Measurements from ENCODE around the gene CRELD2. TPM values are rescaled to one million over a fixed set of nuclear protein-coding genes. Genes with fewer than 3 reads are reported as not detected.

Gene CRELD2
- total RNA-seq, 2 donors from 2014 or later, result 55.1 to 70.1 TPM

GRCh38 chr22:49966041-49966773 lies 47.8 kb downstream of the CRELD2 start:
- H3K4me1 ChIP-seq (replicated peaks), result peaks cover 8% of the 10 kb centered on the region
- TF ChIP-seq POLR2A (IDR thresholded peaks at IDR 0.05), result no peak
- TF ChIP-seq POLR2AphosphoS5 (IDR thresholded peaks at IDR 0.05), result no peak
- no peak for TF ChIP-seq CTCF (IDR thresholded peaks at IDR 0.05)
- no peaks in the 10 kb centered on the region for H3K9me3 ChIP-seq
- peak overlapping the region; percentile 92 to 99 for H3K27ac ChIP-seq
- no peak overlapping the region for H3K4me3 ChIP-seq
- intact Hi-C loops (cut with DNase I), result loop anchor here (5.0 kb wide), 1 partner anchor 39 kb away; no protein-coding TSS in a partner anchor
- H3K27me3 ChIP-seq (replicated peaks; ENCODE audit: insufficient read depth), result no peaks in the 10 kb centered on the region
- H3K36me3 ChIP-seq, result peaks cover 7 to 16% of the 10 kb centered on the region in 2 donors
- no peak for DNase-seq (ENCODE audit: low spot score)
- WGBS, result 87% methylated on average over 11 of the region's 11 CpGs

- intact Hi-C loops (cut with DNase I), result loop anchor here (5.0 kb wide), 1 partner anchor 40 kb away; no protein-coding TSS in a partner anchor
- DNase-seq (ENCODE audit: low spot score), result no peak
- peak overlapping the region; percentile 92 to 99 for H3K27ac ChIP-seq
Measured at GRCh38 chr22:49966774-49967705, 48.6 kb downstream of the CRELD2 start.

GRCh38 chr22:49967706-49968208 lies 49.3 kb downstream of the CRELD2 start:
- no peaks in the 10 kb centered on the region for H3K9me3 ChIP-seq
- peak; percentile 16 for DNase-seq (ENCODE audit: low spot score)
- H3K4me1 ChIP-seq (replicated peaks), result peaks cover 15% of the 10 kb centered on the region
- H3K27ac ChIP-seq, result peak overlapping the region; percentile 92 to 99
- TF ChIP-seq CTCF (IDR thresholded peaks at IDR 0.05) (no peak), POLR2AphosphoS5 (IDR thresholded peaks at IDR 0.05) (no peak), POLR2A (IDR thresholded peaks at IDR 0.05) (no peak)
- H3K27me3 ChIP-seq (replicated peaks; ENCODE audit: insufficient read depth), result no peaks in the 10 kb centered on the region
- H3K36me3 ChIP-seq, result peaks cover 7 to 8% of the 10 kb centered on the region in 2 donors
- intact Hi-C loops (cut with DNase I), result loop anchor here (5.0 kb wide), 1 partner anchor 40 kb away; no protein-coding TSS in a partner anchor
- WGBS, result 50% methylated on average over 18 of the region's 18 CpGs
- no peak overlapping the region for H3K4me3 ChIP-seq

More at GRCh38 chr22:49966774-49967705, 48.6 kb downstream of the CRELD2 start:
- H3K36me3 ChIP-seq, result peaks cover 7 to 10% of the 10 kb centered on the region in 2 donors
- no peak overlapping the region for H3K4me3 ChIP-seq
- H3K4me1 ChIP-seq (replicated peaks), result peaks cover 15% of the 10 kb centered on the region
- 64% methylated on average over 34 of the region's 36 CpGs for WGBS
- no peak for TF ChIP-seq POLR2AphosphoS5 (IDR thresholded peaks at IDR 0.05)
- H3K9me3 ChIP-seq, result no peaks in the 10 kb centered on the region
- no peaks in the 10 kb centered on the region for H3K27me3 ChIP-seq (replicated peaks; ENCODE audit: insufficient read depth)

- WGBS, result 82% methylated on average over 5 of the region's 11 CpGs
- TF ChIP-seq CTCF (IDR thresholded peaks at IDR 0.05) (no peak), POLR2A (IDR thresholded peaks at IDR 0.05) (no peak), POLR2AphosphoS5 (IDR thresholded peaks at IDR 0.05) (no peak)
- peak overlapping the region; percentile 92 to 99 for H3K27ac ChIP-seq
- intact Hi-C loops (cut with DNase I), result loop anchor here (5.0 kb wide), 1 partner anchor 41 kb away; no protein-coding TSS in a partner anchor
- H3K9me3 ChIP-seq, result no peaks in the 10 kb centered on the region
- peaks cover 13% of the 10 kb centered on the region for H3K4me1 ChIP-seq (replicated peaks)
- no peak overlapping the region for H3K4me3 ChIP-seq
- H3K36me3 ChIP-seq, result peaks cover 2 to 3% of the 10 kb centered on the region in 2 donors
- no peaks in the 10 kb centered on the region for H3K27me3 ChIP-seq (replicated peaks; ENCODE audit: insufficient read depth)
- no peak for DNase-seq (ENCODE audit: low spot score)
Measured at GRCh38 chr22:49968313-49968830, 49.9 kb downstream of the CRELD2 start.

Data from prostate gland (tissue), 2 donors.